Ovary (tissue), 3 donors: ENCODE data around the gene PRSS2.

Experiments used
- EP300 ChIP-seq: sonication (generic); formaldehyde crosslinking; IDR thresholded peaks from one replicate; pipeline ENCODE4 v1.6.1; 2017; ENCODE audit warnings: antibody characterized with exemption
- POLR2A ChIP-seq: fragments of 450-650 bp; IDR thresholded peaks from one replicate; pipeline ENCODE4 v1.6.1; 2017; ENCODE audit warnings: antibody characterized with exemption, mild to moderate bottlenecking, moderate library complexity
- TF ChIP-seq, protein P1 (sequence below), 3 donors: fragments of 450-650 bp in 2 of 3; fragments of 200-600 bp in 1 of 3; IDR thresholded peaks; one replicate each; pipeline versions ENCODE4 v1.5.1 to v1.8.0; 2016 to 2022; ENCODE audit warnings: antibody characterized with exemption in 3 of 3, mild to moderate bottlenecking in 1 of 3
- donor health status: DM: no; HTN: no; CAD: no.

DNA sequence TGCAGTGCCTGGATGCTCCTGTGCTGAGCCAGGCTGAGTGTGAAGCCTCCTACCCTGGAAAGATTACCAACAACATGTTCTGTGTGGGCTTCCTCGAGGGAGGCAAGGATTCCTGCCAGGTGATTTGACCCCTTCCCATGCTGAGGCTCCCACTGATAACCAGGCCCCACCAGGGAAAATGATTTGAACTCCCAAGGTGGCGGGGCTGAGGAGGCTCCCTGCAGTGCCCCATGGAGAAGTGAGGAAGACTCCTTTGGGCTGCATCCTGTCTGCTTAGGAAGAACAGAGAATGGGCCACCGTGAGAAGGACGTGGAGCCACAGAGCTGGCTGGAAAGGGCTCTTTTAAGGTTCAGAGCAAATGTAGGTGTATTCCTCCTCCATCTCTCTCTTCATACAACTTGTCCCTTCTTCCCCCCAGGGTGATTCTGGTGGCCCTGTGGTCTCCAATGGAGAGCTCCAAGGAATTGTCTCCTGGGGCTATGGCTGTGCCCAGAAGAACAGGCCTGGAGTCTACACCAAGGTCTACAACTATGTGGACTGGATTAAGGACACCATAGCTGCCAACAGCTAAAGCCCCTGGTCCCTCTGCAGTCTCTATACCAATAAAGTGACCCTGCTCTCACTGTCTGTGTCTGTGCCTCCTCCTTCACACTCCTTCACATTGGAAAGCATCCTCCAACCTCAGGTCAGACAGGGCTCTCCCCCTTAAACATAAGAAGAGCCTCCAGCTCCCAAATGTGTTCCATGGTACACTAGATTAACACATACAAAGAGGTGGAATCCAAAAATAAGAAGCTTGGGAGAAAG lies 3.4 kb downstream of the PRSS2 start:
- TF ChIP-seq POLR2A (no peak), EP300 (no peak)
- TF ChIP-seq, protein P1, sequence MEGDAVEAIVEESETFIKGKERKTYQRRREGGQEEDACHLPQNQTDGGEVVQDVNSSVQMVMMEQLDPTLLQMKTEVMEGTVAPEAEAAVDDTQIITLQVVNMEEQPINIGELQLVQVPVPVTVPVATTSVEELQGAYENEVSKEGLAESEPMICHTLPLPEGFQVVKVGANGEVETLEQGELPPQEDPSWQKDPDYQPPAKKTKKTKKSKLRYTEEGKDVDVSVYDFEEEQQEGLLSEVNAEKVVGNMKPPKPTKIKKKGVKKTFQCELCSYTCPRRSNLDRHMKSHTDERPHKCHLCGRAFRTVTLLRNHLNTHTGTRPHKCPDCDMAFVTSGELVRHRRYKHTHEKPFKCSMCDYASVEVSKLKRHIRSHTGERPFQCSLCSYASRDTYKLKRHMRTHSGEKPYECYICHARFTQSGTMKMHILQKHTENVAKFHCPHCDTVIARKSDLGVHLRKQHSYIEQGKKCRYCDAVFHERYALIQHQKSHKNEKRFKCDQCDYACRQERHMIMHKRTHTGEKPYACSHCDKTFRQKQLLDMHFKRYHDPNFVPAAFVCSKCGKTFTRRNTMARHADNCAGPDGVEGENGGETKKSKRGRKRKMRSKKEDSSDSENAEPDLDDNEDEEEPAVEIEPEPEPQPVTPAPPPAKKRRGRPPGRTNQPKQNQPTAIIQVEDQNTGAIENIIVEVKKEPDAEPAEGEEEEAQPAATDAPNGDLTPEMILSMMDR (IDR thresholded peaks at IDR 0.05), result no peak
